Testis (tissue), 3 donors: Measurements from ENCODE around the gene CDK5RAP2. TPM values are rescaled to one million over a fixed set of nuclear protein-coding genes. Genes with fewer than 3 reads are reported as not detected.

ENCODE experiments used
- DNase-seq: peaks from one replicate; pipeline ENCODE4 v3.0.0-alpha.2; 2019
- H3K27ac ChIP-seq, 2 donors: fragments of 200-600 bp; sonication (generic); one replicate each; pipeline ENCODE4 v1.5.1; 2019
- H3K27me3 ChIP-seq: fragments of 200-600 bp; sonication (generic); one replicate; pipeline ENCODE4 v1.5.1; 2019
- H3K36me3 ChIP-seq: fragments of 200-600 bp; sonication (generic); one replicate; pipeline ENCODE4 v1.5.1; 2017; ENCODE audit warnings: low read depth; ENCODE audit errors: missing control alignments
- H3K4me1 ChIP-seq: fragments of 200-600 bp; sonication (generic); one replicate; pipeline ENCODE4 v1.5.1; 2019
- H3K4me3 ChIP-seq, 2 donors: fragments of 200-600 bp; sonication (generic); one replicate each; pipeline ENCODE4 v1.5.1; 2017 to 2019
- H3K9me3 ChIP-seq: fragments of 200-600 bp; sonication (generic); one replicate; pipeline ENCODE4 v1.5.1; 2017
- POLR2A ChIP-seq: fragments of 450-650 bp; IDR thresholded peaks from one replicate; pipeline ENCODE4 v1.6.1; 2017; ENCODE audit warnings: antibody characterized with exemption, mild to moderate bottlenecking, moderate library complexity
- WGBS, 2 donors: methylation state at CpG; one replicate each; pipeline ENCODE4 v1.1.5; 2018; 5-methylcytosine and 5-hydroxymethylcytosine counted together
- intact Hi-C: fragments of 100-400 bp; cut with DNase I; formaldehyde crosslinking; loops from one replicate; pipeline ENCODE4 v1.15.1; 2023; ENCODE audit warnings: low total_unique reads
- polyA plus RNA-seq: library from polyadenylated mRNA; stranded (reverse); fragments of 350-450 nt; fragmentation: Illumina TruSeq; extraction: RNeasy Lipid Tissue Mini Kit (QIAGEN cat#74804); gene quantifications from one replicate; pipeline ENCODE4 v1.2.3, GENCODE V29; 2014; ENCODE audit warnings: low read depth, low replicate concordance; ENCODE audit not compliant: insufficient read depth
- total RNA-seq, 2 donors: library from RNA; depleted of rRNA; stranded (reverse); fragments of >200 nt; gene quantifications; one replicate each; pipeline ENCODE4 v1.2.3, GENCODE V29; 2016
- TF ChIP-seq, protein P1 (sequence below), 3 experiments: fragments of 450-650 bp in 2 of 3; fragments of 200-600 bp in 1 of 3; sonication (generic) in 1 of 3; IDR thresholded peaks; one replicate each; pipeline ENCODE4 v1.5.1; 2016 to 2019; ENCODE audit warnings: antibody characterized with exemption in 3 of 3, mild to moderate bottlenecking in 2 of 3, moderate library complexity in 1 of 3

The CDK5RAP2 gene
- total and polyA plus RNA-seq, 3 donors from 2014 or later, result 64.9 to 80.5 (median 76.1) TPM

DNA sequence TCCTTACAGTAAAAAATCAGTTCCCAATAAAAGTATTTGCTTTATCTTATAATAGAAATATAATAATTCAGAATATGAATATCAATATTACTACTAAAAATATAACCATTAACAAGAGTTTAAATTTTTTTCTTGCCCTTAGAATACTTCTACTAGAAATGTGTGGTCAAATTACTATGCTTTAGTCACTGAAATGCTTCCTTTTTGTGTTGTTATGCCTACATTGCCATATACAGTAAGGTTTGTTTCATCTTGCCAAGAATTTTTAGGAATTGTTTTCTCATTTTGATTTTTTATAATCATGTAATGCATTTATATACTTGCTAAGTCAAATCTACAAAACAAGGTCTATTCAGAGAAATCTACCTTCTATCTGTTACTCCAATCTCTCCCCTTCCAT is 181.7 kb downstream of the CDK5RAP2 start:
- no peaks in the 10 kb centered on the region for H3K9me3 ChIP-seq
- H3K4me1 ChIP-seq, result no peaks in the 10 kb centered on the region
- TF ChIP-seq POLR2A, result no peak
- TF ChIP-seq, protein P1, sequence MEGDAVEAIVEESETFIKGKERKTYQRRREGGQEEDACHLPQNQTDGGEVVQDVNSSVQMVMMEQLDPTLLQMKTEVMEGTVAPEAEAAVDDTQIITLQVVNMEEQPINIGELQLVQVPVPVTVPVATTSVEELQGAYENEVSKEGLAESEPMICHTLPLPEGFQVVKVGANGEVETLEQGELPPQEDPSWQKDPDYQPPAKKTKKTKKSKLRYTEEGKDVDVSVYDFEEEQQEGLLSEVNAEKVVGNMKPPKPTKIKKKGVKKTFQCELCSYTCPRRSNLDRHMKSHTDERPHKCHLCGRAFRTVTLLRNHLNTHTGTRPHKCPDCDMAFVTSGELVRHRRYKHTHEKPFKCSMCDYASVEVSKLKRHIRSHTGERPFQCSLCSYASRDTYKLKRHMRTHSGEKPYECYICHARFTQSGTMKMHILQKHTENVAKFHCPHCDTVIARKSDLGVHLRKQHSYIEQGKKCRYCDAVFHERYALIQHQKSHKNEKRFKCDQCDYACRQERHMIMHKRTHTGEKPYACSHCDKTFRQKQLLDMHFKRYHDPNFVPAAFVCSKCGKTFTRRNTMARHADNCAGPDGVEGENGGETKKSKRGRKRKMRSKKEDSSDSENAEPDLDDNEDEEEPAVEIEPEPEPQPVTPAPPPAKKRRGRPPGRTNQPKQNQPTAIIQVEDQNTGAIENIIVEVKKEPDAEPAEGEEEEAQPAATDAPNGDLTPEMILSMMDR (IDR thresholded peaks at IDR 0.05), result no peak
- H3K27me3 ChIP-seq, result no peaks in the 10 kb centered on the region
- no peaks in the 10 kb centered on the region for H3K36me3 ChIP-seq
- no peak for DNase-seq
- H3K27ac ChIP-seq, result no peak overlapping the region
- H3K4me3 ChIP-seq, result no peak overlapping the region
- intact Hi-C loops, result no loop called here

DNA sequence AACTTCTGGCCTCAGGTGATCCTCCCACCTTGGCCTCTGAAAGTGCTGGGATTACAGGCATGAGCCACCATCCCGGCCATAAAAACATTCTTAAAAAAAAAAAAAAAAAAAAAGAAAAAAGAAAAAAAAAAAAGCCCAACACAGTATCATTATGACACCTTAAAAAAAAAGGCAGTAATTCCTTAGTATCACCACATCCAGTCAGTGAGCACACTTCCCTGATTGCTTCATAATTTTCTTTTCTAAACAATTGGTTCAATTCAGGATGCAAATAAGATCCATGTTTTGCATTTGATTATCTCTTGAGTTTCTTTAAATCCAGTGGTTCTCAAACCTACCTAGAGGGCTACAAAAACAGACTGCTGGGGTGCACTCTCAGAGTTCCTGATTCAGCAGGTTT is 182.5 kb downstream of the CDK5RAP2 start:
- Histone ChIP-seq H3K4me1 (no peaks in the 10 kb centered on the region), H3K27ac (no peak overlapping the region), H3K36me3 (no peaks in the 10 kb centered on the region), H3K27me3 (no peaks in the 10 kb centered on the region), H3K9me3 (no peaks in the 10 kb centered on the region), H3K4me3 (no peak overlapping the region)
- no peak for TF ChIP-seq POLR2A
- TF ChIP-seq, protein P1 (IDR thresholded peaks at IDR 0.05), result no peak
- WGBS, 2 donors, result 96 to 100% methylated on average over 1 of the region's 1 CpG
- no peak for DNase-seq
- intact Hi-C loops, result no loop called here

DNA sequence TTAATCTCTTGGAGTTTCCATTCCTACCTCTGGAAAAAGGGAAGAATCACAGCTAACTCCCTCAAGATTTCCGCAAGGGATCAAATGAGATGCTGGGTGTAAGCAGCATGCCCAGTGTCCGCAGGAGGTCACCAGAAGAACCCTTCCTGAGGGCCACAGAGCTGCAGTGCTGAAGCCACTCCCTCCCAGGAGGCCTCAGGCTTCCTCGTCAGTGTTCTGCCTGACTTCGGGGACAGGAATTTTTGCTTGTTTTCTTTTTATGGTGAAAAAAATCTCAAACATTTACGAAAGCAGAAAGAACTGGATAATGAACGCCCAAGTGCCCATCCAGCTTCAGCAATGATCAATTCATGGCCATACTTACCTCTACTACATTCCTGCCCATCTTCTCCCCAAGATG is 183.0 kb downstream of the CDK5RAP2 start:
- H3K27ac ChIP-seq, result no peak overlapping the region
- intact Hi-C loops, result no loop called here
- DNase-seq, result no peak
- no peaks in the 10 kb centered on the region for H3K4me1 ChIP-seq
- WGBS, 2 donors, result 87 to 88% methylated on average over 6 of the region's 6 CpGs
- no peaks in the 10 kb centered on the region for H3K27me3 ChIP-seq
- H3K9me3 ChIP-seq, result no peaks in the 10 kb centered on the region
- no peak overlapping the region for H3K4me3 ChIP-seq
- H3K36me3 ChIP-seq, result no peaks in the 10 kb centered on the region
- TF ChIP-seq POLR2A, result no peak
- TF ChIP-seq, protein P1 (IDR thresholded peaks at IDR 0.05), result no peak

DNA sequence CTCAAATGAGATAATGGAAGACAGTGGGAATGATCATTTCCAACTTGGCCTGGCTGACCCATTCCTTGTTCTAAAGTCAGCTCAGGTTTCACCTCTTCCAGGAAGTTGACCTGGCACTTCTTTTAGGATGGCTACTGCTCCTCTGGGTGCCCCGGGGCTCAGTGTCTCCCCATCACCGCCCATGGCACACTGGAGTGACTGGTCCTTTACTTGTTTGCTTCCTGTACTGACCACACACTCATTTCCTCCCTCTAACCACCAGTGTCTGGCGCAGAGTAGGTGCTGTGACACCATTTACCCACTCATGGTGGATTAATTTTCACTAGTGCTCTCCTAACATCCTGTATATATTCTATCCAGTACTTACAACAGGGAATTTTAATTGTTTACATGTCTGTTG is 183.5 kb downstream of the CDK5RAP2 start:
- no peak for DNase-seq
- Histone ChIP-seq H3K27ac (no peak overlapping the region), H3K9me3 (no peaks in the 10 kb centered on the region), H3K27me3 (no peaks in the 10 kb centered on the region), H3K4me1 (no peaks in the 10 kb centered on the region), H3K36me3 (no peaks in the 10 kb centered on the region), H3K4me3 (no peak overlapping the region)
- TF ChIP-seq POLR2A, result no peak
- TF ChIP-seq, protein P1 (IDR thresholded peaks at IDR 0.05), result no peak
- intact Hi-C loops, result no loop called here
- 92 to 95% methylated on average over 3 of the region's 3 CpGs for WGBS, 2 donors

DNA sequence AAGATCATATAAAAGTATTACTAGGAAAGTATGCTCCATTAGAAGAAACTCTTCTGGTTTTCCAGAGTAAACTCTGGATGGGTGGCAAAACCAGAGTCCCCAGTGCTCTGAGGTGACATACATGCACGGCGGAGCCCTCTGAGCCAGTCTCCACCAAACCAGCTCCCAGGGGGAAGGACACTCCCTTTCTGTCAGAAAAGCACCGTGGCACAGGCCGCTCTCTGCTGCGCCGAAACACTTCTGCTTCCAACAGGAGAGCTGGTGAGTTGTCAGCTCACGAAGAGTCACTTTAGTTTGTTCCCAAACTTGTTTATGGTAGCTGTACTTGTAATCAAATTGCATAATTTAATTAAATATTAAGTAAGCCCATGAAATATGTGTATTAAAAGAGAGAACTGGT is 184.6 kb downstream of the CDK5RAP2 start:
- Histone ChIP-seq H3K36me3 (no peaks in the 10 kb centered on the region), H3K9me3 (no peaks in the 10 kb centered on the region), H3K4me3 (no peak overlapping the region), H3K27ac (no peak overlapping the region), H3K4me1 (no peaks in the 10 kb centered on the region), H3K27me3 (no peaks in the 10 kb centered on the region)
- TF ChIP-seq, protein P1 (IDR thresholded peaks at IDR 0.05), result no peak
- no peak for TF ChIP-seq POLR2A
- intact Hi-C loops, result no loop called here
- no peak for DNase-seq
- 93 to 97% methylated on average over 7 of the region's 7 CpGs for WGBS, 2 donors
